HUES6 (cell line): ENCODE measurements around the gene NCK2.

Experiments
- H3K27ac ChIP-seq: 2 replicates; pipeline ENCODE4 v1.7.0; 2013; ENCODE audit warnings: low read depth, mild to moderate bottlenecking, low read length, inconsistent platforms
- H3K27me3 ChIP-seq: 2 replicates; pipeline ENCODE4 v1.6.1; 2013; ENCODE audit warnings: low read length; ENCODE audit not compliant: control insufficient read depth, insufficient read depth
- H3K36me3 ChIP-seq: 2 replicates; pipeline ENCODE4 v1.6.1; 2013; ENCODE audit warnings: low read length; ENCODE audit not compliant: control insufficient read depth, insufficient read depth
- H3K4me1 ChIP-seq: 2 replicates; pipeline ENCODE4 v1.6.1; 2013; ENCODE audit warnings: low read length; ENCODE audit not compliant: control insufficient read depth, insufficient read depth
- H3K4me3 ChIP-seq: 2 replicates; pipeline ENCODE4 v1.5.1; 2013; ENCODE audit warnings: low read depth, low read length
- H3K9ac ChIP-seq: one replicate; pipeline ENCODE4 v1.6.1; 2013; ENCODE audit warnings: mild to moderate bottlenecking, low read length
- H3K9me3 ChIP-seq: 2 replicates; pipeline ENCODE4 v1.6.1; 2013; ENCODE audit warnings: low read depth, low read length; ENCODE audit not compliant: control insufficient read depth, insufficient read depth

The NCK2 gene

DNA sequence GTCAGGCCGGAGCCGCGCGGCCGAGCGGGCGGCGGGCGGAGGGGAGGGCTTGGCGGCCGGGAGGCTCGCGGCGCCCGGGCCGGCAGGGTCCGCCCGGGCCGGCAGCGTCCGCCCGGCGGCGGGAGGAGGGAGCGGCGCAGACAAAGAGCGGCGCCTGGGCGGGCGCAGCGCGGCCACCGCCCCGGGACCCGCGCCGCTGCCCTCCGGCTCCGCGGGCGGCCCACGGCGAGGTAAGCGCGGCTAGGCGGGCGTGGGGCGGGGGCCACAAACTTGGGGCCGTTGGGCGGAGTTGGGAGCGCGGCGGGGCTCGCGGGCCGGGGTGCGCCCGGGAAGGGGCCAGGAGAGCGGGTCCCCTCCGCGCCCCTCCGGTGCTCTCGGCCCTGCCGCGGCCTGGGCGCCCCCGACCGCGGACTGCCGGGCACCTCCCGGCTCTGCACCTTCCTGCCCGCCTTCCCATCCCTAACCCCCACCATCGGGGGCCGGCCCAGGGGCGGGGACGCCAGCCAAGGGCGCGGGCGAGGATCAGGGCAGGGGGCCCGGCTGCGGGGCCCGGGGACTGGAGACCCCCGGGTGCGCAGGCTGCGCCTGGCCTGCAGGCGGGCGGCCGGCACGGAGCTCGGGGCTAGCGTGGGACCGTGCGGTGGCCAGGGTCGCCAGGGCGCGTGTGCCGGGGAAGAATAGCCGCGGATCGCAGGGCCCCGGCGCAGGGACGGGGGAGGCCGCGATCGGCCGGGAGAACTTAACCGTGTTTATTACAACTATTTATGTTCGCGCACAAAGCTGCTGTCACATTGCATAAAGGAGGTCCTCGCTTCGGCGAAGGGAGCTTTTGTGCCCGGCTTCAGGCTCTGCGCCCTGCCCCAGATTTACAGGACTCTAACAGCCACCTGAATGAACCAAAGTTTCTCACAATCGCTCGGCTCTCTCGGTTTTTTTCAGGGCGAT, at the start of gene NCK2:
Gene NCK2, plus strand, starts transcription at position 4 of the 945 bp plus-strand sequence. CDS start 110,152 bp downstream, outside the sequence.
- Histone ChIP-seq H3K27me3 (no peaks in the 10 kb centered on the region), H3K4me3 (peak within 1 kb of the TSS; percentile 89), H3K9ac (peak within 1 kb of the TSS; percentile 75), H3K4me1 (peaks cover 22% of the 10 kb centered on the region), H3K27ac (no peak within 1 kb of the TSS; the same call in 1 of the 2 replicates), H3K36me3 (no peaks in the 10 kb centered on the region), H3K9me3 (0 out of 2 replicates have a peak, but pooled peaks cover 7% of the 10 kb centered on the region)

DNA sequence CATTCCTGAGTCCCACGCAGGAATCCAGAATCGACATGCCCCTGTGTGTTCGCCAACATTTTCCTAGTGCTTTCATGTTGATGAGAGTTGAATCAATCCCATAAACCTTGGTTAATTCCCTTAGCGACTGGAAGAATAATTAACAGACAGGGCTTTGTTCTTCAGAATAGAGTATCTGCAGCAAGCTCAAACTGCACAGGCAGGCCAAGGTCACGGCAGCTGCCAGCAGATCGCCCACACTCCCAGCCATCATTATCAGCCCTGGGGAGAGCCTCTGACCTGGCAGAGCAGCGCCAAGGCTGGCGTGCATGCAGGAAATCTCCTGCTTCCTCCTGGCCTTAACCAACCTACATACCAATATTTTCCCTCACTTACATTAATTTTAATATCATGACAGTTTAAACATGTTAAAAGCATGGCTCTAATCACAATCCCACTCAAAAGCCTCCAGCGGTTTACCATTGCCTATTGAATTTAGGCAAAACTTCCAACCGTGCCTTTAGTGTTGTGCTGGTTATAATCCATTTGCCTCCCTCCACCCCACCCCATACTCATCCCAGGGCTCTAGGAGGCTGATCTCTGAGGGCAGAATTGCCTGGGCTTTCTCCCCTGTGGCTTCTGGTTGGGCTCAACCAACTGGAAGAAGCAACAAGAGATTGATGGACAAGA, 46.8 kb upstream of the NCK2 start:
- no peaks in the 10 kb centered on the region for H3K9me3 ChIP-seq
- H3K27ac ChIP-seq, result no peak overlapping the region
- no peaks in the 10 kb centered on the region for H3K27me3 ChIP-seq
- H3K36me3 ChIP-seq, result no peaks in the 10 kb centered on the region
- H3K4me3 ChIP-seq, result no peak overlapping the region
- H3K9ac ChIP-seq, result no peak overlapping the region
- H3K4me1 ChIP-seq, result no peaks in the 10 kb centered on the region

DNA sequence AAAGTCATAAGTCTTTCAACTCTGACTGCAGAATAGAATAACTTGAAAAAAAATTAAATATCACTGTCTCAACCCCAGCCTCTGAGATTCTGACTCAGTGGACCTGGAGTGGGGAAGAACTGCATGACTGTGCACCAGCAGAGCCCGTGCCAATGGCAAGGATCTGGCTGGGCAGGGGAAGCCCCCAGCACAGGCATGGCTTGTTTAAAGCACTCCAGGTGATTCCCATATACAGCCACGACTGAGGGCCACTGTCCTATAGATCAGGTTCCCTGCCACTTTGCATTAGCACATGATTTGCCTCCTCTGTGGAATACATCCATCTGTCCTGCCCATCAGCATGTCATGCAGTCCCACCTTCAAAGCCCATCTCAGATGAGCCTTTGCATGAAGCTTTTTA, 45.9 kb upstream of the NCK2 start:
- no peaks in the 10 kb centered on the region for H3K27me3 ChIP-seq
- no peaks in the 10 kb centered on the region for H3K9me3 ChIP-seq
- H3K27ac ChIP-seq, result no peak overlapping the region
- no peaks in the 10 kb centered on the region for H3K4me1 ChIP-seq
- H3K9ac ChIP-seq, result no peak overlapping the region
- H3K4me3 ChIP-seq, result no peak overlapping the region
- no peaks in the 10 kb centered on the region for H3K36me3 ChIP-seq

DNA sequence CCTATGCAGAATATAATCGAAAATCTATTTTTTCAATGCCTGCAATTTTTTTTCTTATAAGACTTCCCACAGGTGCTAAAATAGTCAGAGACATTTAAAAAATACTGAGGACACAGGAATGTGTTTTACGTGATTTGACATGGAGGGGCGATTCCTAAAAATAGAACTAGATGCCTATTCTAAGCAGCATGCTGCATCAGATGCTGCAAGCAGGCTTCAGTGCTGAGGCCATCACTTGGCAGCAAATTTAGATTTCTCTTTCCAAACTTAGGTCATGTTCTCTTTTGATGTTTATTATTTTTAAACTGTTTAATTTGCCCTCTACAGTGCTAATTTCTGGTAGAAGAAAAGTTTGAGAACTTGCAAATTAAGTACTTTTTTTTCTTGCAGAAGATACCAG, 43.7 kb upstream of the NCK2 start:
- H3K27ac ChIP-seq, result no peak overlapping the region
- no peaks in the 10 kb centered on the region for H3K36me3 ChIP-seq
- no peaks in the 10 kb centered on the region for H3K27me3 ChIP-seq
- H3K4me3 ChIP-seq, result no peak overlapping the region
- no peak overlapping the region for H3K9ac ChIP-seq
- no peaks in the 10 kb centered on the region for H3K4me1 ChIP-seq
- H3K9me3 ChIP-seq, result no peaks in the 10 kb centered on the region

DNA sequence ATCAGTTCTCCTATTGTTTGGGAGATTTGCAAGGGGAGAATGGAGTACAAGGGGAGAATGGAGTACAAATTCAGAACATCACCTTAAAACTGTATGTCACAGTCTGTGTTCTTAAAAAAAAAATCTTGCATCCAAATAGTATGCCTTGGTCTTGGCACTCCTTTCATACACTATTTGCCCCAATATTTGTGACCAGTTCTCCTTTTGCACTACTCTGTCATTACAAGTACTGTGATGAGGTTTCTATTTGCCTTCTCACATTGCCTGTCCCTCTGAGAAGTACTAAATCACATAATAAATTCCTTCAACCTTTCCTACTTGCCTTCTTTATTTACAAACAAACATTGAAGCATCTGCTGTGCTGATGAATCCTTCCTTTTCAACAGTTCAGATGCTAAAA, 36.0 kb upstream of the NCK2 start:
- Histone ChIP-seq H3K4me1 (peaks cover 9% of the 10 kb centered on the region; the same call in 1 of the 2 replicates), H3K36me3 (no peaks in the 10 kb centered on the region), H3K4me3 (no peak overlapping the region), H3K9ac (no peak overlapping the region), H3K27me3 (no peaks in the 10 kb centered on the region), H3K9me3 (no peaks in the 10 kb centered on the region), H3K27ac (no peak overlapping the region)

DNA sequence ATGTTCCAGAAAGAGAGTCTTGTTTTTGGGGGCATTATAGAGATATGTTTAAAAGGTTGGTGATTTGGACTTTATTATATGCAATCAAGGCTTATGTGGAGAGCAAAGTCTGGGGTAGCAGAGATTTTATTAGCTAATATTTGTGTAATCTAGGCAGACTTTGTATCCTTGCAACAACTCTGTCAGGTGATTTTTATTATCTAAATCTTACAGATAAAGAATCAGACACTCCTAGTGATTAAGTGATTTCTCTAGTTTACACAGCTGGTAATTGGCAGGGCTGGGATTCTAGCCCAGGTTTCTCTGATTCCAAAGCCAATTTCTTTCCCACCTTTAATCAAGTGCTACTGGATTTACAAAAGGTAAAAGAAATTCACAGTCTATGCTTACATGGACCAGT, 33.3 kb upstream of the NCK2 start:
- no peaks in the 10 kb centered on the region for H3K36me3 ChIP-seq
- H3K4me3 ChIP-seq, result no peak overlapping the region
- H3K27me3 ChIP-seq, result no peaks in the 10 kb centered on the region

DNA sequence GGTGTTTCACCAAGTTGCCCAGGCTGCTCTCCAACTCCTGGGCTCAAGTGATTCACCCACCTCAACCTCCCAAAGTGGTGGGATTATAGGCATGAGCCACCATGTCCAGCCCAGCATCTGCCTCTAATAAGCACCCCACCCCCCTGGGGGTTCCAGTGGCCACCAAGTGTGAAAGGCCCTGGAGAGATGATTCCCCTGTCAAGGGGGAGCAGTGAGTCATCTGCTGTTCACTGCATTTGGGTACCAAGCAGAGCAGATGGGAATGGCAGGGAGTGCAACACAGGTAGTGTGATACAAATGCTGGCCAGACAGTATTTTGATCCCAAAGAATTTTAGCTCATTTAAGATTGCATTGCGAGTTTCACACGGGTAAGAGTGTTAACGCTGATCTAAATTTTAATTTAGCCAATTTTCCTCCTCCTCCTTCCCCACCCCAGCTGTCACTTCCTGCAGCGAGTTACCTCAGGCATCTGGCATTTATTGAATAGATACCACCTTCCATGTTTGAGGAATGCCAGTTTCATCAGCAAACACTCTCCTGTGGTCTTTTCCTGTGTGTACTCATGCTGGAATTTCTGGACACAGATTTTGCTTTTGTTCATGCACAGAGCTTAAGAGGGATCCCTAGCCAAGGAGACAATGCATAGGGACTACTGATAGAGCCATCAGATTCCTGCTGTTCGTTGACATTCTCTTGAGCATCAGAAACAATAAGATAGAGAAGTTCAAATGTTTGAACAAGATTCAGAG, 32.4 kb upstream of the NCK2 start:
- Histone ChIP-seq H3K9ac (no peak overlapping the region), H3K4me3 (no peak overlapping the region), H3K27me3 (no peaks in the 10 kb centered on the region), H3K36me3 (no peaks in the 10 kb centered on the region), H3K4me1 (peaks cover 9% of the 10 kb centered on the region; the same call in 1 of the 2 replicates), H3K27ac (no peak overlapping the region), H3K9me3 (no peaks in the 10 kb centered on the region)

More for the DNA sequence above, 33.3 kb upstream of the NCK2 start:
- Histone ChIP-seq H3K9me3 (no peaks in the 10 kb centered on the region), H3K4me1 (peaks cover 9% of the 10 kb centered on the region; the same call in 1 of the 2 replicates), H3K9ac (no peak overlapping the region), H3K27ac (no peak overlapping the region)

DNA sequence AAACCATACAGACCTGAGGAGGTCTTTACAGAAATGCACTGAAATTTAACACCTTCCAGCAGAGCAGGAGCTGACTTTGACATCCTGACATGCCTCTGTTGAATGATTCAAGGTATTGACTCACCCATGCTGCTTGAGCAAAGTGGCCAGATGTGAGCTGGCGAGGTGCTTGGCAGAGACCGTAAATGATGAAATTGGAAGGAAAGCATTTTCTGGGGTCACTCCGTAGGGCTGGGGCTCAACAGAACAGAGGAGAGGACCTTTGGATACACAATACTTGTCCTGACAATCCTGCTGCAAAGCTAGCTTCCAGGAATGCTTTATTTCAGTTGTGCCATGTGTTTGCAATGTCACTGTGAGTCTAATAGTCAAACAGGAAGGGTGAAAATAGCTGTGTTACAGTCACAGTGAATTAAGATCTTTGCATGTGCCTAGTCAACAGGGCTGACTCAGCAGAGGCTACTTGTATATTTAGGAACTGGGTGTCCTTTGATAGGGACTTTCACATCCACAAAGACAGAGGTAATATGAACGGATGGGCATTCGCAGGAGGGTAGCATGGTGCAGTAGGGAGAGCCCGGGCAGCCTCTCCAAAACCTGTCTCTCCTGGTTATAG, 31.6 kb upstream of the NCK2 start:
- Histone ChIP-seq H3K36me3 (no peaks in the 10 kb centered on the region), H3K9ac (no peak overlapping the region), H3K27me3 (no peaks in the 10 kb centered on the region), H3K9me3 (no peaks in the 10 kb centered on the region), H3K27ac (no peak overlapping the region), H3K4me3 (no peak overlapping the region), H3K4me1 (peaks cover 9% of the 10 kb centered on the region; the same call in 1 of the 2 replicates)

DNA sequence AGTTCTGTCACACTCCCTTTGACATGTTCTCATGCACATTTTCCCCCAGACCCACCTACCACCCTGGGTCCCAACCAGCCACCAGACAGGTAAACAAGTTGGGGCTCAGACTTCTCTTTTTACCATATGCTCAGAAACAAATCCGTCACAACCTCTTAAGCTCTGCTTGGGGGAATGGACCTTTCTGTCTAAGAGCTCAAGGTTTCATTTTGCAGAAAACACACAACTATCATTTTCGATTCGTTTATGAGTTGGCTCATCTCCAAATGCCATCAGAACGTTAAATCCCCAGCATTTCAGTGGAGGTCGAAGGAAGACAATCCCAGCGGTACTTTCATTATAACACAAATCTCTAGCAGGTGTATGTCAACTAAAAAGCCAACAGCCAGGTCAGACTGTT, 30.6 kb upstream of the NCK2 start:
- Histone ChIP-seq H3K9ac (no peak overlapping the region), H3K4me1 (peaks cover 9% of the 10 kb centered on the region; the same call in 1 of the 2 replicates), H3K27me3 (no peaks in the 10 kb centered on the region), H3K4me3 (no peak overlapping the region), H3K36me3 (no peaks in the 10 kb centered on the region), H3K27ac (no peak overlapping the region), H3K9me3 (no peaks in the 10 kb centered on the region)

DNA sequence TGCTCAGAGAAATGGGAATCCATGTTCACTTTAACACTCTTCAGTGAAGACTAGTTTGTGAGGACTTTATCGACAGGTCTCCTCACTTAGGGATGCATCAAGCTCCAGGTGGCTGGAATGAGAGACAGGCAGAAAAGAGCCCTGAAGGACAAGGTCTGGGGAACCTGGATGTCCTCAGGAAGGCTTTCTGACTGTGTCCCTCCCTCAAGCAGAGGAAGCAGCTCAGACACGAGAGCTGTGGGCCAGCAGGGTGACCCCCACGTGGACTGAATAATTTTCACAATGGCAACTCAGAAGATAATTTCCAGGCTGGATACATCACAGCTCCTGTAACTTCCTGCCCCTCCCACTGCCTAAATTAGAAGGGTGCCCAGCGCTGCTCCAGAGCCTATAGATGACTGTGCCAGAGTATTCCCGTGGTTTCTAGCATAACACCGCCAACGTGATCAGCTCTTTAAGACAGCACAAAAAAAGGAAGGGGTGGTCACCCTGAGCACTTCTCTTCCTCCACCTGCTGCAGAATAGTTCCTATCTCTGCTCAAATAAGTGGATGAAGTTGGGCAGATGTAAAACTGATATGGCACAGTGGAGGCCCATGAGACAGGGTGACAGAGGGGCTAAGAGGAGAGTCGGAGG, 25.7 kb upstream of the NCK2 start:
- Histone ChIP-seq H3K36me3 (no peaks in the 10 kb centered on the region), H3K4me3 (no peak overlapping the region), H3K27ac (no peak overlapping the region), H3K9me3 (no peaks in the 10 kb centered on the region), H3K9ac (no peak overlapping the region), H3K27me3 (no peaks in the 10 kb centered on the region), H3K4me1 (no peaks in the 10 kb centered on the region)
